ENCODE data around the gene MRPL58.
"Not testable (repeated sequence)": the region's sequence is repeated elsewhere in the genome, so short reads cannot be mapped to it uniquely, and the experiment has no call there.

The MRPL58 gene

DNA sequence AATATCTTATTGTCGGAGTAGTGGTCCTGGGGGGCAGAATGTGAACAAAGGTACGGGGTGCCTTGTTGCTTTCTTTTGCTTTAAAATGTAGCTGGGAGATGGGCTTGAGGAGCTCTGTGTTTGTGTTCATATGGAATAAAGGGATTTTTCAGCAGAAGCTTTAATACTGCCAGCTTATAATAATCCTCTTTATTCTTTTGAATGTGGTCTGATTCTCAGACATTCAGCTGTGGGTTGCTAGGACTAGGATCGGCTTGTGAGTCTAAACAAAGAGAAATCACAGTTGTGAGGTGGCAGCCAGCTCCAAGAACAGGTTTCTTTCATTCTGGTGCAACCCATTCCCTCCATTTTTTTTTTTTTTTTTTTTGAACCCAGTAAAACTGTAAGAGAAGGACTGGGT is 7.2 kb downstream of the MRPL58 start:
- FAIRE-seq = peak; percentile 89
- no peak for DNase-seq (ENCODE audit: insufficient read length, low spot score)
- TF ChIP-seq, protein P1, sequence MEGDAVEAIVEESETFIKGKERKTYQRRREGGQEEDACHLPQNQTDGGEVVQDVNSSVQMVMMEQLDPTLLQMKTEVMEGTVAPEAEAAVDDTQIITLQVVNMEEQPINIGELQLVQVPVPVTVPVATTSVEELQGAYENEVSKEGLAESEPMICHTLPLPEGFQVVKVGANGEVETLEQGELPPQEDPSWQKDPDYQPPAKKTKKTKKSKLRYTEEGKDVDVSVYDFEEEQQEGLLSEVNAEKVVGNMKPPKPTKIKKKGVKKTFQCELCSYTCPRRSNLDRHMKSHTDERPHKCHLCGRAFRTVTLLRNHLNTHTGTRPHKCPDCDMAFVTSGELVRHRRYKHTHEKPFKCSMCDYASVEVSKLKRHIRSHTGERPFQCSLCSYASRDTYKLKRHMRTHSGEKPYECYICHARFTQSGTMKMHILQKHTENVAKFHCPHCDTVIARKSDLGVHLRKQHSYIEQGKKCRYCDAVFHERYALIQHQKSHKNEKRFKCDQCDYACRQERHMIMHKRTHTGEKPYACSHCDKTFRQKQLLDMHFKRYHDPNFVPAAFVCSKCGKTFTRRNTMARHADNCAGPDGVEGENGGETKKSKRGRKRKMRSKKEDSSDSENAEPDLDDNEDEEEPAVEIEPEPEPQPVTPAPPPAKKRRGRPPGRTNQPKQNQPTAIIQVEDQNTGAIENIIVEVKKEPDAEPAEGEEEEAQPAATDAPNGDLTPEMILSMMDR (IDR thresholded peaks at IDR 0.05; ENCODE audit: insufficient read depth, missing control alignments) = no peak

DNA sequence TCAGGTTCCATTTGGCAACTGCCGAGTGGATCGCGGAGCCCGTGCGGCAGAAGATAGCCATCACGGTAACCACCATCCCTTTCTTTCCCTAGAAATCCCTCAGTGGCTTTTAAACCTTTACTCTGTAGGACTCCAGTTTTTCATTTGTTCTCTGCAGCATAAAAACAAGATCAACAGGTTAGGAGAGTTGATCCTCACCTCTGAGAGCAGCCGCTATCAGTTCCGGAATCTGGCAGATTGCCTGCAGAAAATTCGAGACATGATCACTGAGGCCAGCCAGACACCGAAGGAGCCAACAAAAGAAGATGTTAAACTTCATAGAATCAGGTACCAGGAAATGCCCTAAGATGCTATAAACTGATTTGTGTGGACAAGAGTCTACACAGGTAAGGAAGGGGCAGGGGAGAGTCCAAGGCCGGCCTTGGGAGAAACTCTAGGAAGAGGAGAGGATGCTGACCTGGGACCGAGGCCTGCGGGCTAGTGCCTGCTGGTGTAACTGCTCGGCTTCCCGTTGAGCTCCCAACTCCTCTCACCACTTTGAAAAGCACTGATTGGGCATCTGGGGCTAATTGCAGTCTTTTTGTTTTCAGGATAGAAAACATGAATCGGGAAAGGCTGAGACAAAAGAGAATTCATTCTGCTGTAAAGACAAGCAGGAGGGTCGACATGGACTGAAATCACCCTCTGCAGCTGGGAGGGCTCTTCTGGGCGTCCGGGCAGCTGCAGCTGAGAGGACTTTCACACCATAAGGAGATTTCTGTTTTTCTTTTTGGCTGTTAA is 8.1 kb downstream of the MRPL58 start:
- TF ChIP-seq, protein P1 (IDR thresholded peaks at IDR 0.05; ENCODE audit: insufficient read depth, missing control alignments) = no peak
- FAIRE-seq (no peak), DNase-seq (ENCODE audit: insufficient read length, low spot score) (no peak)

DNA sequence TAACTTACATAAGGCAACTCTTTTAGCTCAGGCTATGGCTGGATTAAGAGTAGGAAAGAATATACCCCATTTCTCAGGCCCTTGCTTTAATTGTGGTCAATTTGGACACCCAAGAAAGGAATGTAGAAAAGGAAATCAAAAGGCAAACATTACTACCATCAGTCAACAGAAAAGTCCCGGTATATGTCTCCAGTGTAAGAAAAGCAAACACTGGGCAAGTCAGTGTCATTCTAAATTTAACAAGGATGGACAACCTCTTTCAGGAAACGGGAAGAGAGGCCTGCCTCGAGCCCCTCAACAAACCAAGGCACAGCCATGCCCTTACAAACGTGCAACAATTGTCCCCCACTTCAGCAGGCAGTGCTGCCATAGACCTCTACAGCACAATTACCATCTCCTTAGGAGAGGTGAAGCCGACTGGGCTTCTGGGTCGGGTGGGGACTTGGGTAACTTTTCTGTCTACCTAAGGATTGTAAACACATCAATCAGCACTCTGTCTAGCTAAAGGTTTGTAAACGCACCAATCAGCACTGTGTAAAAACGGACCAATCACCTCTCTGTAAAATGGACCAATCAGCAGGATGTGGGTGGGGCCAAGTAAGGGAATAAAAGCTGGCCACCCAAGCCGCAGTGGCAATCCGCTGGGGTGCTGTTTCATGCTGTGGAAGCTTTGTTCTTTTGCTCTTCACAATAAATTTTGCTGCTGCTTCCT is 12.4 kb downstream of the MRPL58 start:
- TF ChIP-seq, protein P1 (IDR thresholded peaks at IDR 0.05; ENCODE audit: insufficient read depth, missing control alignments) = no peak
- FAIRE-seq = no peak
- DNase-seq (ENCODE audit: insufficient read length, low spot score) = no peak

DNA sequence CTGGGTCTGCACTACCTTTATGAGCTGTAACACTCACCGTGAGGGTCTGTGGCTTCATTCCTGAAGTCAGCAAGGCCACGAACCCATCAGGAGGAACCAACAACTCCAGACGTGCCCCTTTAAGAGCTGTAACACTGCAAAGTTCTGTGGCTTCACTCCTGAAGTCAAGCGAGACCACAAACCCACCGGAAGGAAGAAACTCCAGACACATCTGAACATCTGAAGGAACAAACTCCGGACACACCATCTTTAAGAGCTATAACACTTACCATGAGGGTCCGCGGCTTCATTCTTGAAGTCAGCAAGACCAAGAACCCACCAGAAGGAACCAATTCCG is 12.9 kb downstream of the MRPL58 start:
- DNase-seq (ENCODE audit: insufficient read length, low spot score); FAIRE-seq: not testable (repeated sequence)

DNA sequence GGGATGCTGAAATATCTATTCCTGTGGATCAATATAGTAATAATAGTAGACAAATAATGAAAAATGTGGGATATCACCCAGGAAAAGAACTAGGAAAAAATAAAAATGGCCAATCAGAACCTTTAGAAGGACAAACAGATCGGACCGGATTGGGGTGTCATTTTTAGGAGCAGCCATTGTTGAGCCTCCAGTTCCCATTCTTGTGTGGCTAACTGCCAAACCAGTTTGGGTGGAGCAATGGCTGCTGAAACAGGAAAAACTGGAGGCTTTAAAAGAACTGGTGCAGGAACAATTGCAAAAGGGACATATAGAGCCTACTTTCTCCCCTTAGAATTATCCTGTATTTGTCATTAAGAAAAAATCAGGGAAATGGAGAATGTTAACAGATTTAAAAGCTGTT is 14.2 kb downstream of the MRPL58 start:
- not testable (repeated sequence) for FAIRE-seq; DNase-seq (ENCODE audit: insufficient read length, low spot score)

DNA sequence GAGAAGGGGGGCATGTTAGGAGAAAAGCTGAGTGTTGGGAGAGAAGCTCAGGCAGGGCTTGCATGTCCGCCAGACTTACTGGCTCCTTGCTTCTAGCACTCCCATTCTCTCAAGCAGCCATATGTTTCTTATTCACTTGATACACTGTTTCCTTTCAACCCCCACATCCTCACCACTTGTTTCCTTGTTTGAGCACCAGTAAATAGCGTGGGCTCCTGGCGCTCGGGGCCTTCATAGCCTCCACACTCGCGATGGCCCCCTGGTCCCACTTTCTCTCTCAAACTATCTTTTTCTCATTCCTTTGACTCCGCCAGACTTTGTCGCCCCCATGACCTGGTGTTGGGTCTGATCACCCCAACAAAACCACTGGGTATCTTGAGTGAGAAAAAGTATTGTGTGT is 17.7 kb downstream of the MRPL58 start:
- no peak for DNase-seq (ENCODE audit: insufficient read length, low spot score)
- FAIRE-seq = no peak
- TF ChIP-seq, protein P1 (IDR thresholded peaks at IDR 0.05; ENCODE audit: insufficient read depth, missing control alignments) = no peak

DNA sequence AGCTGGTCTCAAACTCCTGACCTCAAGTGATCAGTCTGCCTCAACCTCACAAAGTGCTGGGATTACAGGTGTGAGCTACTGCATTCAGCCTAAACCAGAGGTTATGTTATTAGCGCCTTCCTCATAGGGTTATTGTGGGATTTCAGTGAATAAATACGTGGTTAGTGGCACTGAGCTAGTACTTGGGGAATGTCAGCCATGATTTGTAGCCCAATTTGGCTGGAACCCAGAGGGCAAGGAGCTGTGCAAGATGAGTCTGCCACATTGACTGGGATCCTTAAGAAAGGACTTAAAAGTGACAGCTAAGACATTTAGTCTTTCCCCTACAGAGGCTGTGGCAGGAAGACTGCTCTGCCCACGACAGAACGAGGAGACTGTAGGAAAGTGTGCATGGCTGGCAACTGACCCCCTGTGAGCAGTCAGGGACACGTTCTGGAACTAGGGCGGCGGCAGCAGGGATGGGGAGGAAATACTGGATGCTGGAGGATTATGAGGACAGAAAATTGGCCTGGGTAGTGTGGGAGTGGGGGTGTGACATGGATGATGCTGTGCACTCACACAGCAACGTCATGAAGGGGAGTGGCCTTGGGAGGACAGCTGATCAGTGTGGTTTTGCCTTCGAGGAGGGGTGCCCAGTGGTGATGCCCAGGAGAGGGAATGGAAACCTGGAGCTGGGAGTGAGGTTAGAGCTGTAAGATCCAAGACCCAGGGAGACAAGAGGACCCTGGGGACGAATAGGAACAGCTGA is 19.7 kb downstream of the MRPL58 start:
- FAIRE-seq = no peak

More for the DNA sequence above, 19.7 kb downstream of the MRPL58 start:
- DNase-seq (ENCODE audit: insufficient read length, low spot score) = peak; percentile 69
- TF ChIP-seq, protein P1 (IDR thresholded peaks at IDR 0.05; ENCODE audit: insufficient read depth, missing control alignments) = no peak

Data from D721Med (cell line).